Activated CD4-positive, CD25-positive, alpha-beta regulatory T cell treated with anti-CD3 and anti-CD28 coated beads, Interleukin-2, amount 50 U/mL, for 72 hours (primary cell): ENCODE data around the gene SLC12A5.
"Not testable (repeated sequence)": the region's sequence is repeated elsewhere in the genome, so short reads cannot be mapped to it uniquely, and the experiment has no call there.

ENCODE experiments used
- DNase-seq: peaks from one replicate; pipeline ENCODE4 v3.0.0; 2021

SLC12A5 gene

DNA sequence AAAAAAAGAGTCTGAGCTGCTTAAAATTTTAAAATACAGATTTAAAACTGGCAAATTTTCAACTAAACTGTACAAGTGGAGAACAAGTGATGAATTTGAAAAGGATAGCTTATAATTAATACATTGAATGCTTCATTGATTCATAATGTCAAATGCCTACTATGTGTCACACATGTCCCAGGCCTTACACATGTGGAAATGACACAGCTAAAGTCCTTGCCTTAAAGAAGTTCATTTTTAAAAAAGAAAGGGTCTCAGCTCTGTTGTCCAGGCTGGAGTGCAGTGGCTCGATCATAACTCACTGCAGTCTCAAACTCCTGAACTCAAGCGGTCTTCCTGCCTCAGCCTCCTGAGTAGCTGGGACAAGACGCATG is 55.8 kb downstream of the SLC12A5 start:
- DNase-seq, result no peak

DNA sequence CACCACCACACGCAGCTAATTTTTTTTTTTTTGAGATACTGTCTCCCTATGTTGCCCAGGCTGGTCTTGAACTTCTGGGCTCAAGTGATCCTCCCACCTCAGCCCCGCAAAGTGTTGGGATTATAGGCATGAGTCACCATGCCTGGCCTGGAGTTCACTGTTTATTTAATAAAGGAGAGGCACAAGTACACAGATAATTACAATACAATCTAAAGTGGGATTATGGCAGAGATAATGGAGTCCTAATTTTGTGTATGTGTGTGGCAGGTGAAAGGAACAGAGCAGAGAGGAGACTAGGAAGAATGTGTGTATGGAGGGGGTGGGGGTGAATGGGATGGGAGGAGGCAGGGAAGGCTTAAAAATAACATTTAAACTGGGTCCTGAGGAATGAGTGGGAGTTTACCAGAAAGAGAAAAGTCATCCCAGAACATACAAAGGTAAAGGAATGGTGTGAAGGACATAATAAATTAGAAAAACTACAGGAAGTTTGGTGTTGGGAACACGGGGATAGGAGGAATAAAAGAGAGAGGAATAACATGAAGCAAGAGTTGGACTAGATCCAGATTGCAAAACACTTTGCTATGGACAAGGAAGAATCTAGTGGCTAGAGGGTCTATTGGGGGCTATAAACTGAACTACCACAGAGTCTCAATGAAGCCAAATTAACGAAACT is 56.3 kb downstream of the SLC12A5 start:
- DNase-seq, result no peak

DNA sequence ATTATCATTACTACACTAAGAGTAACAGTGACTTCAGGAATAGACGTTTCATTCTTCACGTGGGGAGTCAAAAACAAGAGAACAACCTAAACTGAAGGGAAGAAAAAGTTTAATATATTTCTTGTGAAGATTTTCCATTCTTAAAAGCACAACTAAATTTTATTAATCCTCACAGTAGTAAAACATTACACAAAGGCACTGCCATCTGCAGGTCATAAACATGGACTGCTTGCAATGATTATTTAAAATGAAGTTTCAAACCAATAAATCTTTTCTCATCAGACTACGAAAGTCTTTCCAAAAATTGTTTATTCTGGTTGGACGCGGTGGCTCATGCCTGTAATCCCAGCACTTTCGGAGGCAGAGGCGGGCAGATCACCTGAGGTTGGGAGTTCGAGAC is 58.1 kb downstream of the SLC12A5 start:
- DNase-seq, result no peak

DNA sequence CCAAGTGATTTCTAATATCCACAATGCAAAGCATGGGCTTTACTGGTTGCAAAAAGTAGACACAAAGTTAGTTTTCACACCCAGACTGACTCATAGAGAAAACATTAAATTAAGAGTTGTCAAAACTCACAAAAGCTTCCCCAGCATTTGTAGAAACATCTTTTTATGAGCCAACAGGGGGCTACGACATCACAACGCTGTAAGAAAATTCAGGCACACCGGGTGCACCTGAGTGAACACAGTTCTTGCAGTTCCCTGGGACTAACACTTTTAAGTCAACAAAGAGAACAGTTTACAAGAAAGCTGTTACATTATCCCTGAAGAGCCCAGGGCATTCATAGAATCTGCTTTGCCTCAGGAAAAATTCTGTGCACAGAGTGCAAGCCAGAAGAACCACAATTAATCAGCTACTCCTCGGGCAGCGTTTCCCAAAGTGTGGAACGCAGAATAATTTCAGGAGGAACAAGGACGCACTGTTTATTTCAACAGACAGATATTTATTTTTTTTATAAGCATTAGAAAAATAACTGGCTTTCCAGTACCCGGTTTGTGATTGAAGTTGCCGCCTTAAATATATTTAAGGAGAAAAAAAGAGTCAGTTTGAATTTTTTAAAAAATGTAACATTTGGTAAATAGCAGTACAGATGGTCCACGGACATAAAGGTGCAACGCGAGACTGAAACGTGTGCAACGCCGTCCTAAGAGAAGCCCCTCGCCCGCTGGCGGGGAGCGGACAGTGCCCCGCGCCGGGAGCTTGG is 59.6 kb downstream of the SLC12A5 start:
- no peak for DNase-seq

DNA sequence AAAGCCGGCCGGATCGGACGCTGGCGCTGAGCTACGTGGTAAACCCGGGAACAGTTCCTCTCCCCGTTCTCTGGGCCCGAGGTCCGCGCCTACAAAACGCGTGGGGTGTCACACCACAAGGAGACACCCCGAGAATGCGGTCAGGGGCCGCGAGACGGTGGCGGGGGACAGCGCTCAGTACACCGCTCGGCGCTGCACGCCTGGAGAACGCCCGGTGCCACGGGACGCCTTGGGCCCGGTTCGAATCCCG is 60.1 kb downstream of the SLC12A5 start:
- DNase-seq, result no peak

DNA sequence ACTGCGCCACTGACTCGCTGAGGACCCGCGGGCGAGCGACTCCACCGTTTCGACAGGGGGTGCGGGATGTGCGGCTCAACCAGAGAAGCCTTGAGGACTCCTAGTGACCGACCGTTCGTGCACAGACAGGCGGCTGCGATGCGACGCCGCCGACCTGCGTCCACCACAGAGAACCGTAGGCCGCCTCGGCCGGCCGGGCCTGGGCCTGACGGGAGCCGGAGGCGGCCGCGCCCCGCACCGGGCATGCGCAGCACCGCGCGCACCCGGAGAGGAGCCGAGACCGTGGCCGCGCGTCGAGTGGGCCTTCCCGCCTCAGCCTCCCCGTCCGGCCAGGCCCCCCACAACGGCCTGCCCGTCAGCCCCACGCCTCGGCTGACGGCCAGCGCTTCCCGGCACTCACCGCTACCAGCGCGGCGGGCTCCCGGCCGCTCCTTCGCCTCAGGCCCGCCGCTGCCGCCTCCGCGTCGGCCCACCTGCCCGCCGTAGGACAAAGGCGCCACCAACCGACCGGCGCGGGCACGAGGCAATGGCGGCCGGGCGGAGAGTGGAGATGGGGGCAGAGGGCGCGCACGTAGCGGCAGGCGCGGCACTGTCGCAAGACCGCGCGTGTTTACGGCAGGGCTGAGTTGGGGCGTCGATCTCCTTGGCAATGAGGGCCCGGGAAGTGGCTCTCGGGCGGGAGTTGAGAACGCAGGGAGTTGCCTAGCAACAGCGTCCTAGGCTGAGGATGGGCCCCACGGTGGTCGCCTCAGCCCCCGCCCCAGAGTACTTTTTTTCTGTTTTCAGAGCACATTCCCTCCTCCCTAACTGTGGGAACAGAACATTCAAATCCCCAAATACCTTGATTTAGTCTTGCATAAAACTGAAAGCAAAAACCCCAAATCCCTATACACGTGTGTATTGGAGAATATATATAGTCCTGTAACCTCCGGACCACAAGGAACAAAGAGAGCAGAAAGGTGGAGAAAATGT is 60.7 kb downstream of the SLC12A5 start, which contains the start of gene NCOA5:
Gene NCOA5, minus strand, starts transcription at position 546 of the 972 bp plus-strand sequence. CDS start 10,538 bp downstream, outside the sequence.
- peak; percentile 95 for DNase-seq

DNA sequence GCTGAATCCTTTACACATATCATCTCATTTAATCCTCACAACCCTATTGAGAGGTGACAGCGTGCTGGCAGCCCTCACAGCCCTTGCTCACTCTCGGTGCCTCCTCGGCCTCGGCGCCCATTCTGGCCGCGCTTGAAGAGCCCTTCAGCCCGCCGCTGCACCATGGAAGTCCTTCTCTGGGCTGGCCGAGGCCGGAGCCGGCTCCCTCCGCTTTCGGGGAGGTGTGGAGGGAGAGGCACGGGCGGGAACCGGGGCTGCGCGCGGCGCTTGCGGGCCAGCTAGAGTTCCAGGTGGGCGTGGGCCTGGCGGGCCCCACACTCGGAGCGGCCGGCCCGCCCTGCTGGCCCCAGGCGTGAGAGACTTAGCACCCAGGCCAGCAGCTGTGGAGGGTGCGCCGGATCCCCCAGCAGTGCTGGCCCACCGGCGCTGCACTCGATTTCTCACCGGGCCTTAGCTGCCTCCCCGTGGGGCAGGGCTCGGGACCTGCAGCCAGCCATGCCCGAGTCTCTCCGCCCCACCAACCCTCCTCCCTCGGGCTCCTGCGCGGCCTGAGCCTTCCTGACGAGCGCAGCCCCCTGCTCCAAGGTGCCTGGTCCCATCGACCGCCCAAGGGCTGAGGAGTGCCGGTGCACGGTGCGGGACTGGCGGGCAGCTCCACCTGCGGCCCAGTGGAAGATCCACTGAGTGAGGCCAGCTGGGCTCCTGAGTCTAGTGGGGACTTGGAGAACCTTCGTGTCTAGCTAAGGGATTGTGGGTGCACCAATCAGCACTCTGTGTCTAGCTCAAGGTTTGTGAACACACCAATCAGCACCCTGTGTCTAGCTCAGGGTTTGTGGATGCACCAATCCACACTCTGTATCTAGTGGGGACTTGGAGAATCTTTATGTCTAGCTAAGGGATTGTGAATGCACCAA is 62.9 kb downstream of the SLC12A5 start:
- not testable (repeated sequence) for DNase-seq

DNA sequence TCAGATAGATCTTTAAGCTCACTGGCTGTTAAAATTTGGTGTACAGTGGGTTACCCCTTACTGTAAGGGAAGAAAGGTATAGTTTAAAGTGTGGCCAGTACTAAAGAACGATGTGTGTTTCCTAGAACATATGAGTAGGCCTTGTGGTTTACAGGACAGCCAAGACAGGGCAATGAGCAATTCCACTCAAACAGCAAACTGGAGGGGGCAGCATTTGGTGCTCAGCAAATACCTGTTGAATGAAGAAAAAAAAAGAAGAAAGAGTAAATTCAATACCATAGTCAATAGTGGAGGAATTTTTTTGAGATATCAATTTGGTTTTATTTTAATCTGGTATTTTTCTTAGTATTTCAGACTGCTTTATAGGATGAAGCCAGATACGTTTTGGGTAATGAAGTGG is 64.5 kb downstream of the SLC12A5 start:
- DNase-seq, result no peak

DNA sequence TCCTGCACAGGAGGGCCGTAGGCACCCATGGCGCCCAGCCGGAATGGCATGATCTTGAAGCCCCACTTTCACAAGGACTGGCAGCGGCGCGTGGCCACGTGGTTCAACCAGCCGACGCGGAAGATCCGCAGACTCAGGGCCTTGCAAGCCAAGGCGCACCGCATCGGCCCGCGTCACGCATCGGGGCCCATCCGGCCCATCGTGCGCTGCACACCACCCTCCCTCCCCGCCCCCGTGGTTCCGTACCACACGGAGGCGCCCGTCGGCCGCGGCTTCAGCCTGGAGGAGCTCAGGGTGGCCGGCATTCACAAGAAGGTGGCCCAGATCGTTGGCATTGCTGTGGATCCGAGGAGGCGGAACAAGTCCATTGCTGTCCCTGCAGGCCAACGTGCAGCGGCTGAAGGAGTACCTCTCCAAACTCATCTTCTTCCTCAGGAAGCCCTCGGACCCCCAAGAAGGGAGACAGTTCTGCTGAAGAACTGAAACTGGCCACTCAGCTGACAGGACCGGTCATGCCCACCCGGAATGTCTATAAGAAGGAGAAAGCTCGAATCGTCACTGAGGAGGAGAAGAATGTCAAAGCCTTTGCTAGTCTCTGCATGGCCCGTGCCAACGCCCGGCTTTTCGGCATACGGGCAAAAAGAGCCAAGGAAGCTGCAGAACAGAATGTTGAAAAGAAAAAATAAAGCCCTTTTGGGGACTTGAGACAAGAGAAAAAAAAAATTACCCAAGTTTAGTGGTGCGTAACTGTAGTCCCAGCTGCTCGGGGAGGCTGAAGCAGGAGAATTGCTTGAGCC is 70.7 kb downstream of the SLC12A5 start:
- DNase-seq, result no peak

DNA sequence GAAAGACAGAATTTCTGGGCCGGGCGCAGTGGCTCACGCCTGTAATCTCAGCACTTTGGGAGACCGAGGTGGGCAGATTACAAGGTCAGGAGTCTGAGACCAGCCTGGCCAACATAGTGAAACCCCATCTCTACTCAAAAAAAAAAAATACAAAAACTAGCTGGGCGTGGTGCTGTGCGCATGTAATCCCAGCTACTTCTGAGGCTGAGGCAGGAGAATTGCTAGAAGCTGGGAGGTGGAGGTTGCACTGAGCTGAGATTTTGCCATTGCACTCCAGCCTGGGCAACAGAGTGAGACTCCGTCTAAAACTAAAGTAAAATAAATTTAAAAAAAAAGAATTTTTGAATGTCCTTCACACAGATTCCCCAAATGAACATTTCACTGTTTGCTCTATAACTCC is 71.4 kb downstream of the SLC12A5 start:
- DNase-seq, result not testable (repeated sequence)

DNA sequence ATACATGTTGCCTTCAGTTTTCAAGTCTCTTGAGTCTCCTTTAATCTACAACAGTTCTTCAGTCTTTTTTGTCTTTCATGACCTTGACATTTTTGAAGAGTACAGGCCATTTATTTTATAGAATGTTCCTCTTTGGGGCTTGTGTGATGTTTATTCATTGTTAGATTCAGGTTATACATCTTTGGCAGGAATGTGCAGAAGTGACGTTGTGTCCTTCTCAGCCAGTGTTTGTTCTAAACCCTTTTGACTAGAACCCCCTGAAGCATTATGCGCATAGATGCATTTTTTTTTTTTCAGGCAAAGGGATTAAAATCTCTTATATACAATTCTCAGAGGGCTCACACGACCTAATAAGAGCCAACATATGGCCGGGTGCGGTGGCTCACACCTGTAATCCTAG is 72.0 kb downstream of the SLC12A5 start:
- no peak for DNase-seq

DNA sequence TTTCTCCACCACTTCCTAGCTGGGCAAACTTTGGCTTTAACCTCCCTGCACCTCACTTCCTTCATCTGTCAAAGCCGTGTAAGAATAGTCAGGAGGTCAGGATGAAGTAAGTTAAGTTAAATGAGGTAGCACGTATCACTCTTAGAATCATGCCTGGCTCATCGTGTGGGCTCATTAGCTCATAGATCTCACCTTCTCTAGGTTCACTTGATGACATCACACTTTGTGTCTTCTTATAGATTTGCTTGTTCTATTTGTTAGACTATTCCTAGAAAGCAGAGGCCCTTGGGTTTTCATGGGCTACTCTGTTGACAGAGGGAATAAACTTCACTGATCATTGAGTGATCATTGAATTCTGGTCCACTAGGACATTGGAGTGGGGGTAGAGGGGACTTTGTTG is 72.9 kb downstream of the SLC12A5 start:
- DNase-seq, result no peak

DNA sequence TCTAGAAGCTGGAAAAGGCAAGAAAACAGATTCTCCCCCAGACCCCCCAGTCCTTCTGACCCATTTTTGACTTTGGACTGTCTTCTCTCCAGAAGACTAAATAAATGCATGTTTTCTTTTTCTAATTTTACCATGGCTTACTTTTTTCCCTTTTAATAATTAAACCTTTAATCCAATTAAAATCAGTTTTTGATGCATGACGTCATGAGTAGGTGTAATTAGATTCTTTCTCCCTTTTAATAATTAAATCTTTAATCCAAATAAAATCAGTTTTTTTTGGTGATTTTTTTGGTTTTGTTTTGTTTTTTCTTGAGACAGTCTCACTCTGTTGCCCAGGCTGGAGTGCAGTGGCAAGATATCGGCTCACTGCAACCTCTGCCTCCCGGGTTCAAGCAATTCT is 73.9 kb downstream of the SLC12A5 start:
- DNase-seq, result no peak

DNA sequence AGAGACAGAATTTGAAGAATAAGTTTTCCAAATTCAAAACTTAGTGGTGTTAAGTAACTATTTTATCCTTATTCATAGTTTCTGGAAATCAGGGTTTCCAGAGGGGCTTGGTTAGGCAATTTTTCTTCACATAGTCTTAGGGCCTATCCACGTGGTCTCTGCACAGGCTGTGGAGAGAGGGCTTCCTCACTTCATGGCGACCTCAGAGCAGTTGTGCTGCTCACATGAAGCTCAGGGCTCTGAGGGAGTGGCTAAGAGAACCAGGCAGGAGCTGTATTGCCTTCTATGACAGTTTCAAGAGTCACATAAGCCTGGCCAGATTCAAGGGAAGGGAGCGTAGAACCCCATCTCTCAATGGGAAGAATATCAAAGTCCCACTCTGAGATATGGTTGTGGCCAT is 75.2 kb downstream of the SLC12A5 start:
- no peak for DNase-seq

DNA sequence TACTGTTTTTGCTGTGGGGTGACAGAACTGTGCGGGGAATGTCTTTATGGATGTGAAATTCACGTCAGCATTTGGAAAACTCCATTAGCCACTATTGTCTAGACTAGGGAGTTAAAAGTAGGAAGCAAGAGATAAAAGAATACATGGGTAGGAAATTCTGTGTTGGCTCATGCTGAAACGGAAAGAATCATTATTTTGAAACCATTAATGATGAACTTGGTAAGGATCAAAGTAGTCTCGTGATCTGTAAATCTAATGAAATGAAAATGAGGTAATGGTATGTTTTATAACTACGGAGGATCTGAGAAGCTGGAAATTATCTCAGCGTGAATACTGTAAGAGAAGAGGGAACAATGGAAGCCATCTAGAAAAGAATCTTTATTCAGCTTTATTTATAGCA is 78.0 kb downstream of the SLC12A5 start:
- no peak for DNase-seq

DNA sequence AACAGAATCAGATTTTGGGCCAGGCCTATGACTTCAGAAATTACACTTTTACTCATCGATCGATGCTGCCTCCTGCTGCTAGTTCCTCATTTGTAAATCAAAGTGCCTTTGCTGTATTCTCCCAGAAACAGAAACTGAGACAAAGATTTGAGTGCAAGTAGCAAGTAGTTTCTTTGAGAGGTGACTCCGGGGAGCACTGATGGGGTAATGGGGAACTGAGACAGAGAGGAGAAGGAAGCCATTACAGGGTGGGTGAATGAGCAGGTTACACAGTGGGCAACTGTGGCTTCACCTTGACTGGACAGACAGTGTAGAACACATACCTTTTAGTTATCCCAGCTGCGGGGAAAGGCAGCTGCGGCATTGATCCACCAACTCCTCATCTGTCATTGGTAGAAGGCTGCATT is 79.4 kb downstream of the SLC12A5 start:
- DNase-seq, result no peak

DNA sequence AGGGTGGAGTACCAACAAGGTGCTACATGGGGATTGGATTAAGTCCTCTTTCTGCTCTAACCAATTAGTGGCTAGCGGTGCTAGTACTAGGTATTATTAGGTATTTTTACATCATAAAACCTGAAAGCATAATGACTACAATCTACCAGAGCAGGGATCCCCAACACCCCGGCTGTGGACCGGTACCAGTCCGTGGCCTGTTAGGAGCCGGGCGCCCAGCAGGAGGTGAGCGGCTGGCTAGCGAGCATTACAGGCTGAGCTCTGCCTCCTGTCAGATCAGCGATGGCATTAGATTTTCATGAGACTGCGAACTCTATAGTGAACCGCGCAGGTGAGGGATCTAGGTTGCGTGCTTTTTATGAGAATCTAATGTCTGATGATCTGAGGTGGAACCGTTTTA is 80.0 kb downstream of the SLC12A5 start:
- DNase-seq, result no peak
